Measurements from ENCODE around the gene COL4A2.
"Not testable (repeated sequence)": the region's sequence is repeated elsewhere in the genome, so short reads cannot be mapped to it uniquely, and the experiment has no call there.

COL4A2 gene

DNA sequence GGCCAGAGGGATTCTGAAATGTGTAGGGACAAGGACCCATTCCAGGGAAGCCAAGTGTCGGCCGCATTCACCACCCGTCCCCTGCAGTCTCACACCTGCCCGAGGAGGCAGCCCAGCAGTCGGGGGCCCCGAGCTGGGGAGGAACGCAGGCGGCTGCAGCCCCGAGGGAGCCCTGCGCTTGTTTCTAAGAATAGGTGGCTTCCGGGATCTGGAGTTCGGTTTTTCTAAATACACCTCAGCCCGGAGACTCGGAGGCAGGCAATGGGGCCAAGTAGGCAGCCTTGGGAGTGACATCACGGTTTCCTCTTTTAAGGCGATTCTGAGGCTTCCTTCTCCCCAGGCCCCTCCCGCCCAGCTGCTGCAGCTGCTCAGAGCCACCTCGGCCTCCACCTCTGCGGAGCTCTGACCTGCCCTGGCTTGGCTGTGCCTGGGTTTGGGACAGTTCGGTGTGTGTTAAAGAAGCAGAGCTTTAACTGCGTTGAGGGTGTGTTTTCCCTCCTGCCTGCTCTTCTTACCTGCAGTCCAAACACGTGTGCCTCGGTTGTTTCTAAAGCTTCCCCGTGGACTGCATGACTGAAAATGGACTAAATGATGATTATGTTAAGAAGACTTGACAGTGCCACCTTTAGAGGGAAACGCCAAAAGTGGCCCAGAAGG is 80.5 kb downstream of the COL4A2 start:
- DNase-seq, result no peak

DNA sequence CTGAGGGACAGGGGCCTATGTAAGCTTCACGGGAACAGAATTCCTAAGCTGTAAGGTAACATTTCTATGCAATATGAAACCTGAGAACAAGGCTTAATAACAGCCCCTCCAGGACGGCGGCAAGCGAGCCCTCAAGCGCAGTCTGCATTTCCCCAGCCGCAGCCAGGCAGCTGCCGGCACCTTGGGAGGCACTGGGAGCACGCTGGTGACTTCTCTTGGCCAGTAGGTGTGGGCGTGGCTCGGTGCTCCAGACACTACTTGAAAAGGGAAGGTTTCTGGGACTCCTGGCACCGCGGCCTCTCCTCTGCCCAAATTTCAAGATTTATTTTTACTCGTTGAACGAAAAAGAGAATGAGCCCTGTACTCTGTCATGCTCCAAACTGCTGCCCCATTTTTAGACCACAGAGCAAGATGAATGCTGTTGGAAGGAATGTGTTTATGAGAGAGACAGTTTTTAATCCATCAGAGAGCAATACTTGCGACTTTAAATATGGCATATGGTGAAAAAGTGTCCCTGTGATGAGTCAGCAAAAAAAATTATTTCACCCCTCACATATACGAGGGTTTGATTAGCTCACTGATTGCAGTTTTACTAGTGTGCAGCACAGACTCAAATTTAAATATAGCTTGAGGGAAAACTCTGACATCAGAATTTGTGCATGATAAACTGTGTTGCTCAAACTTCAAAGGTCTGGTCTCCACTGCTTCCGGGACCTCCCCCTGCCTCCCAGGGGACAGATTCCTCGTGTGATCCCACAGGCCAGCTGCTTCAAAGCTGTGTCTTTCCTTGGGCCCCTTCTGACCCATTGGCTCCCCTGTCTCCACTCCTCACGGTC is 81.2 kb downstream of the COL4A2 start:
- DNase-seq, result no peak

DNA sequence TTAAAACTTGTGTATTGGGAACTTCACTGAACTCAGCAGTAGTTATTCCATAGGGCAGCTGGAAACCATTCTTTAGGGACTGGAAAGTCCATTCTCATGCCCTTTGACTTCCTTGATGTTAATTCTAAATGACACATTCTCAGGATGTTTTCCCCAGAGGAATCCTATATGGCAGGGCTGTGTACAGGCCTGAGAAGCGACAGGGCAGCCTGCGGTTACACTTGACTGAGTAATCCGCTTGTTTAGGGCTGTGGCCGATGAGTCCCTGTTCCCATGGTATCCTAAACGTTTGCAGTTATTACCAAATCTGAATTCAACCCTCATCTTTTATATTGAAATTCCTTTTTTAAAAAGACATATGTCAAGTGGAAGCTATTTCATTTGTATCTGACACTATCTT is 83.5 kb downstream of the COL4A2 start:
- no peak for DNase-seq

DNA sequence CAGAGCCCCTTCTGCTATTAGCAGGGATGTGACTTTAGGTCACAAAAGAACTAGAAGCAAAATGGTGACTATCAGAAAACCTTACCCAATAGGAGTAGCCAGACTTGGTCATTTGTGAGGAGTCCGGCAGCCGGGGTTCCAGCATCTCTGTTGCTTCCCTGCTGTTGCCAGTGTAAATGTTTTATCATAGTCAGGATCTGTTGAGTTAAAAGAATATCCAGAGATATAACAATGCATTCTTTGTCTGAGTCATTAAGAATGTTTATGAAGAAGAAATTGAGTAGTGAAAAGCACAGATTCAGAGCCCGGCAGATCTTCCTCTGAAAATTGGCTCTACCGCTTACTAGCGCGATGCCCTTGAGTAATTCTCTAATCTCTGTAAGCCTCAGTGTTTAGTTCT is 84.2 kb downstream of the COL4A2 start:
- no peak for DNase-seq

DNA sequence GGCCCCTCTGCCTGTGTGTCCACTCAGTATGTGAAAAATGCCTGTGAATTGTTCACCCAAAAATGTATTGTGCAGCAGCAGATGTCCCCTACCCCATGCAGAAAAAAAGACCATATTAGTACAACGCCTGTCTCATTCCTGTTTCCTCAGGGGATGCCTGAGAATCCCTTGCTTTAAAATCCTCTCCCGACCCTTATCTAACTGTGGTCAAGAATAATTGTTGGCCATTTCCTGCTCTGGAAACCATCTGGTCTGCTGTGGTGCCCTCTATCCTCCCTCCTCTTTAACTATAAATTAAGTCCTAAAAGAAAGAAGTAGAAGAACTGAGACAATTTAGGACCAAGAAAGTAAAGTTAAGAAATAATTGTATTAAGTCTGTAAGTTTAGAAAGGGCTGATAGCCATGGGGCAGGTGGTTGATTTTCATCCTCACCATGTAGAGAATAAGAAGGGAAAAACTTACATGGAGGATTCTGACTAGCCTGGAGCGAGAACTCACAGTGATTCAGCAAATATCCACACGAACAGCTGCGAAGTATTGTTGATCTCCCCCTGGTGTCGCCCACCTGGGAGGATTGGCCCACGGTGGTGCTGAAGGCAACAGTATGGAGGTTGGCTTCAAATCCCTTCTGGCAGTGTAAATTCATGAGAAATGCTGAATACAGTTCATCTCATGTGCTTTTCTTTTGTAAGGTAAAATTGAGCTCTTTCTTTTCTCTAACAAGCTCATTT is 85.6 kb downstream of the COL4A2 start:
- no peak for DNase-seq

DNA sequence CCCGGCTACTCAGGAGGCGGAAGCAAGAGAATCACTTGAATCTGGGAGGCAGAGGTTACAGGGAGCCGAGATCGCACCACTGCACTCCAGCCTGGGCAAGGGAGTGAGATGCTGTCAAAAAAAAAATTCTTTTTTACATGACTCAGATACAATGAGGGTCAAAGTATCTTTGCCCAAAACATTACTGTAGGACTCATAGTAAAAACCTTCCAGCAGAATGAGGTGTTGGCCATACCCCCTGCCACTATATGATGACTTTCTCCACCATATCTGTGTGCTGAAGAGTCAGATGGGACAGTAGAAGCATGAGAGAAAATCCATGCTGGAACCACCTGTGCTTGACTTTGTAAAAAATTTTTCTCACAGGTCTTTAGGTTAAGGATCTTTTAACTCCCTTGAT is 86.7 kb downstream of the COL4A2 start:
- no peak for DNase-seq

DNA sequence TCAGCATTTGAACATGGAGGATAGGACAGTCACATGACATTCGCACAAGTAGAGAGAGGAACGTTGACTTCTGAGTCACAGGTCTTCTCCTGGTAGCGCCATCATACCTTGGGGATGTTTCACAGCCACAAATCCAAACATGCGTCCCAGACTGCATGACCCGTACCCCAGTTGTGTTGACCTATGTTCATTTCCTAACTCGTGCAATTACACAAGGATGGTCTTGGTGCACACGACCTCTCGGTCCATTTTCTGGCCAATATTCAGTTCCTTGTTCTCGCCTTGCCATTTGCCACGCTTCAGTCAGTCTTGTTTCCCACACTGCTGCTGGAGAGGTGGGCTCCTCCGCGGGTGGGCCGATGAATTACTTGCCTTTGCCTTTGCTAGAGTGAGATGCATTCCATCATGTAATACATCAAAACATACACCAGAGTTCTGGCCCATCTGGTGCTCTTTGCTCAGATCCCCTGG is 87.3 kb downstream of the COL4A2 start:
- DNase-seq, result no peak

DNA sequence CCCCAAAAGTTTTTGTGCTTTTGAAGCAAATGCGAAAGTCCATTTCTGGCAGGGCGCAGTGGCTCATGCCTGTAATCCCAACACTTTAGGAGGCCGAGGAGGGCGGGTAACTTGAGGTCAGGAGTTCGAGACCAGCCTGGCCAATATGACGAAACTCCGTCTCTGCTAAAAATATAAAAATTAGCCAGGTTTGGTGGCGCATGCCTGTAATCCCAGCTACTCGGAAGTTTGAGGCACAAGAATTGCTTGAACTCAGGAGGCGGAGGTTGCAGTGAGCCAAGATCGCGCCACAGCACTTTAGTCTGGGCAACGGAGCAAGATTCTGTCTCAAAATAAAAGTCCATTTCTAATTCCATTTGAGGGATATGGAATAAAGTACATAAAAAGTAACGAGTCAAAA is 88.5 kb downstream of the COL4A2 start:
- not testable (repeated sequence) for DNase-seq

DNA sequence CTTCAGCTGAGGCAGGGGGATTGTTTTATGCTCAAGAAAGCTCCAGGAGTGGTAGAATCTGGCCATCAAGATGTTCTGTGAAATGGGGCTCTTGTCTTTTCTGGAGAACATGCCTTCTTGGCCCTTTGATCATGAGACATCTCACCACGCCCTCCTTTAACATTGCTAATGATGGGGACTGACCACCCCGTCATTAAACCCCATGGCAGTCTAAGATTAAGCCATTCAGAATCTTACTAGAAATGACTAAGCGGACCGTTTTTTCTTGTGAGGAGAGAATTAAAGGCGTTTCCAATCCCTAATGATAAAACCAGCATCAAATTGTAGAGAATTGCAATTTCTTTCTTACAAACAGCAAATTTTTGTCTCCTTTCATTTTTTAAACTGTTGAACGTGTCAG is 89.4 kb downstream of the COL4A2 start:
- DNase-seq, result no peak

DNA sequence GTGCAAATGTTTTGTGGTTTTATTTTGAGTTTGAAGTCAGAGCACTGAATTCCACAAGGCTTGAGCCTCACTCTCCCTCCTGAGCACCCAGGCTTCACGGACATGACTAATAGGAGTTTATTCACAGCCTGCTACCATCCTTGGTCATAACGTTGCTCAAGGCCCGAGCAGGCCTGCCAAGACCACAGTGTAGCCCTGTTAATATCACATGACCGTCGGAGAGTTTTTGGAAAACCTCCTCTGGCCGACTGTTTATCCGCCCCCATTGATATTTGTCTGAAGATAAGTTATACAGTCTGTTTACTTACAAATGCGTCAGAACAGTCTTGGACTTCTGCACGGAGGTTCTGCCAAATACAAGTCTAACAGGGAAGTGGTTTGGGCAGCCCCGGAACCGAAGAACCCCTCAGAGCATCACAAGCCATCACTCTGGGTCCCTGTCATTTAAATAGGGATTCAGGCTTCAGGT is 89.9 kb downstream of the COL4A2 start:
- peak; percentile 93 for DNase-seq

DNA sequence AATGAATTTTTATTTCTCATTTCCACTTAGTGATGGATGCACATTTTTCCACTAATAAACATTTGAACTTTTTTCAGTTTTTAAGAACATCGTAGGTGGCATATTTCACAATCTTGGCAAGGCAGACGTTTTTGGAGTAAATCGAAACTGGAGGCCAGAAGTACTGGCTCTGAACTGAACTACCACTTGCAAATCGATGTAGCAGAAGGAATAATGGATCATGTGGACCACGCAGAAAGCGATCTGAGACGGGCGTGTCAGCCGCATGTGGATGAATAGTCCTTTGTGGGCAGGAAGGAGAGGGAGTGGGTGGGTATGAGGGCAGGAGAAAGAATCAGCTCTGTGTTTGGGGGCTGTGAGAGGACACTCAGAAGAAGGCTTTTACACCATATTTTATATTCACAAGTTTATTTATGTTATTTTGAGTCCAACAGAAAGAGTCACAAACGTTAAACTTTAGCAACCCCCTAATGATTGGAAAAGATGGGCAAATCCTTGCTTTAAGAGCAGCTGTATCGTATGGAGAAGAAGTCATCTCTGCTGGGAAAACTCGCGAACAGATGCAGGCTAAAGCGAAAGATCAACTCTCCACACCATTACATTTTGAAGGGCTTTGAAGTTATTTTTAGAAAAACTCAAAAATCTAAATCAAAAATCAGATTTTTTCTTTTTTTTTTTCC is 90.5 kb downstream of the COL4A2 start:
- no peak for DNase-seq

DNA sequence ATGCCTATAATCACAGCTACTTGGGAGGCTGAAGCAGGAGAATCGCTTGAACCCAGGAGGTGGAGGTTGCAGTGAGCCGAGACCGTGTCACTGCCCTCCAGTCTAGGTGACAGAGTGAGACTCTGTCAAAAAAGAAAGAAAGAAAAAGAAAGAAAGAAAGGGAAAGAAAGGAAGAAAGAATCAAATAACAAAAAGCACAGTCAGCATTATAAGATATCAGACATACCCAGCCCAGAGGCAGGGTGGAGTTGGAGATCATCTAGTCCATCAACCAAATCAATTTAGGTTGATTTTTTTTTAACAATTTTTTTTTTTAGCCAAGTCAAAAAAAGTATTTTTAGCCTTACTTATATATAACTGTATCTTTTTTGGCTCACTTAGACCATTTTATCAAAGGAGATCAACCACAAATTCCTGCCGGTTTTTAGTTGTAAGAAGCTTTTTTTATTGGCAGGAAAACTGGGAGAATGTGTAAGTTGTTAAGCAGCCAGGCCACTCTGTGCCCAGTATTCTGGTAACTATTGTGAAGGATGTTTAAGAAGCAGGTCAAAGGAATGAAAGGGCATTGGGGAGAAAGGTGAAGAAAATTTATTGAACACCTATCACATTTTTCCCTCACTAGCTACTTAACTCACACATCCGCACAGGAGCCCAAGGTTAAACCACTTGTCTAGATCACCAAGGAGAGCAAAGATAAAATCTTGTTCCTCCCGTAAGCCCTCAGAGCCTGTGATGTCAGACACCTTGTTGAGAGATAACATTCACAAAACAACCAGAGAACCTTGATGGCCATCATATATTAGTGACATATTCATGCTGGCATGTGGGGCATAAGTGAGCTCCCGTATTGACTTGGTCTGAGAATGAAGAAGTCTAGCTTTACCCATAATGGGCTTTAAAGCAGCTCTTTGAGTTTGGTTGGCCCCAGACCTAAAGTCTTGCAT is 91.8 kb downstream of the COL4A2 start:
- DNase-seq, result no peak

DNA sequence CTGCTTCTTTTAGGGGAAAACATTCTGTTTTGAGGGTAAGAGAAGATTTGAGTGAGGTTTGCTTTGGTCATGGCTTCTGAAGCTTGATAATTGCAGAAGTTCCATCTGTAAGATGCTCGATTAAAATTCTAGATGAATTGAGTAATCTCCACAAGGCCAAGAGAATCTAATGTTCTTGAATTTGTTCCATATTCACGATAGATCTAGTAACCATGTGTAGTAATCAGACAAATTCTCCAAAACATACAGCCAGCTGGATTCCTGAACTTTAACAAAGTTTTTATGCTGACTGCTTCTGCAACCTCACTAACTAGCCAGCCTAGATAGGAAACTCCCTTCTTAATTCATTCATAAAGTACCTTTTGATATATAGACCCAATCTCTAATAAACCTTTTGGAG is 92.7 kb downstream of the COL4A2 start:
- DNase-seq, result no peak

DNA sequence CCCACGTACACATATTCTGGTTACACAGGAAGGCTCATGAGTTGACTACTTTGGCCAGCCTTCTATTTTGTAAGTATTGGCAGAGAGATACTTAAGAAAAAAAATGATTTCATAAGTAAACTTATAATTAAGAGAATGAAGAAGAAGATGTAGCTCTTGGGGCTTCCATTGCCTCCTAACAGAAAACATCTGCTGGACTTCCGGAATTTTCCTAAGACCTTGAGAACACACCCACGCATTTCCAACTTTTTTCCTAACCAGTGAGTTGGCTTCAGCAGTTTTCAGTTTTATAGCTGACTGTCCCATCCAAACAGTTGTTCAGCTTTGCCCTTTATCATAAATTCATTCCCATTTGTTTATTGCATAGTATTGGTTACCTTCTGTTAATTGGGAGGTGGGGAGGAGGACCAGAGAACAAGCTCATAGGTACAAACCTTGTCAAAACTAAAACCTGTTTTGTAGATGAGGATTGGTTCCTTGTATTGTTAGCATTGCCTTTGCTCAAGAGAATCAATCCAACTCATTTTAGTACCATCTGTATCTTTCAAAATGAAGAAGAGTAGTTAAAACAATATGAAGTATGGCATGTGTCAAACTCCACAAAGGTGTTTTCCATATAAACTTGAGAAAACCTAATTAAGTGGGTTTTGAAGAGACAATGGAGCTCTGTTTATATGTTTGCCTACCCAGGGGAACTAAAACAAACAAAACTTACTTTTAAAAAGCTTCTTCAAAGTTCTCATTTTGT is 93.9 kb downstream of the COL4A2 start:
- no peak for DNase-seq

DNA sequence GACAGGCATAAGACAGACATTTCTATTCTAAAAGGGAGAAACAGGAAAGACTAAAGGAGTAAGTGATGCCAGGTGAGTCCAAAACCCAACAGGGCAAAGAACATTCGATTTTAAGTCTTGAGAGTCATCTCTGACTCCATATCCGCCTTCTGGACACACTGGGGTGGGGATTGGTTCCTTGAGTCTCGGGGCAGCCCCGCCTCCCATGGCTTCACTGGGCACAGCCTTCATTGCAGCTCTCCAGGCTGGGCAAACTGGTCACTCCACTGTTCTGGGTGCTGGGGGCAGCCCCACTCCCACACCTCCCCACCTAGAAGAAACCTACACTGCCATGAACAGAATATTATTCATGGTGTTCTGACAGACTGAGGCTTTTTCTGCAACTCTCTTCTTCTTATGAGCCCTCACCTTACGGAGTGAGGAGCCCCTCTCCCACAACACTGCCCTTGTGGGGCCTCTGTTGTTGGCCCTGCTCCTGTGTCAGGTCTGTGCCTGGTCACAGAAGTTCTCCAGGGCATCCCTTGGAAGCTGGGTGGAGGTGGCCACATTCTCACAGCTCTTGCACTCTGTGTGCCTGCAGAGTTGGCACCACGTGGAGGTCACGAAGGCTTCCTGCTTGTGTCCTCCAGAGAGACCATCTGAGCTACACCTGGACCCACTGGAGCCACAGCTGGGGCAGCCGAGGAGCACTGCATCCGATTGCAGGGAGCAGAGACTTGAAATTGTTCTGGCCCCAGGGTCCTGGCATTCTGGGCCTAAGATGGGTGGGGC is 95.4 kb downstream of the COL4A2 start:
- no peak for DNase-seq

DNA sequence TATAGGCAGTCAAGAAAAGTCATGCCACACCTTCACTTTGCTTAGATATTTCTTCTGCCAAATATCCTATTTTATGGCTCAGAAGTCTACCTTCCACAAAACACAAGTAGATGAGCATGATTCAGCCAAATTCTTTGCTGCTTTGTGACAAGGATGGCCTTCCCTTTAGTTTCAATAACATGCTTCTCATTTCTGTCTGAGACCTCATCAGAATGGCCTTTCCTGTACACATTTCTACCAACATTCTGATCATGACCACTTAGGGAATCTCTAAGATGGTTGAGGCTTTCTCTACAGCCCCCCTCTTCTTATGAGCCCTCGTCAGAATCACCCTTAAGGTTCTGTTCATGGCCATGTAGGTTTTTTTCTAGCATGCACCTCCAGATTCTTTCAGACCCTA is 96.2 kb downstream of the COL4A2 start:
- no peak for DNase-seq

DNA sequence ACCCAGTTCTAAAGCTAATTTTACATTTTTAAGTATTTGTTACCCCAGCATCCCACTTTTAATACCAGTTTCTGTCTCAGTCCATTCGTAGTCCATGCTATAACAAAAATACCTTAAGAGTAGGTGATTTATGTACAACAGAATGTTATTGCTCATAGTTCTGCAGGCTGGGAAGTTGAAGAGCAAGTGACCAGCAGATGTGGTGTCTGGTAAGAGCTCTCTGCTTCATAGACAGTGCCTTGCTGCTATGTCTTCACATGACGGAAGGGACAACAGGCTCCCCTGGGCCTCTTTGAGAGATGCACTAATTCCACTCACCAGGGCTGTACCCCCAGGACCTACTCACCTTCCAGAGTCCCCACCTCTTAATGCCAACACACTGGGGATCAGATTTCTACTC is 96.6 kb downstream of the COL4A2 start:
- DNase-seq, result no peak

DNA sequence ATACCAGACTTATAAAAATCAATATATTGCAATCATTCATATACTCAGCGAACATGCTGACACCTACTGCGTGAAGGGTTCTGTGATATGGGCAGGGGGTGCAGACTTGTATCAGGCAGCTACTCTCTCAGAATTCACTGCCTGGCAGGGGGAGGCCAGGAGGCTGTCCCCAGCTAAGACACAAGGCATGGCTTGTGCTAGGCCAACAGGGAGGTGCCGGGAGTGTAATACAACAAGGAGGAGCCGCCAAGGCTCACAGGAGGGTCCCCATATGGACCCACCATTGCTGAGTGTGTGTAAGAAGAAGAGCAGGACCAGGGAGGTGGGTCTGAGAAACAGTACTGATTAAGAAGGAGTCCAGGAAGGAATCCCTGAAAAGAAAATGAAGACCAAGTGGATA is 97.2 kb downstream of the COL4A2 start:
- DNase-seq, result no peak

DNA sequence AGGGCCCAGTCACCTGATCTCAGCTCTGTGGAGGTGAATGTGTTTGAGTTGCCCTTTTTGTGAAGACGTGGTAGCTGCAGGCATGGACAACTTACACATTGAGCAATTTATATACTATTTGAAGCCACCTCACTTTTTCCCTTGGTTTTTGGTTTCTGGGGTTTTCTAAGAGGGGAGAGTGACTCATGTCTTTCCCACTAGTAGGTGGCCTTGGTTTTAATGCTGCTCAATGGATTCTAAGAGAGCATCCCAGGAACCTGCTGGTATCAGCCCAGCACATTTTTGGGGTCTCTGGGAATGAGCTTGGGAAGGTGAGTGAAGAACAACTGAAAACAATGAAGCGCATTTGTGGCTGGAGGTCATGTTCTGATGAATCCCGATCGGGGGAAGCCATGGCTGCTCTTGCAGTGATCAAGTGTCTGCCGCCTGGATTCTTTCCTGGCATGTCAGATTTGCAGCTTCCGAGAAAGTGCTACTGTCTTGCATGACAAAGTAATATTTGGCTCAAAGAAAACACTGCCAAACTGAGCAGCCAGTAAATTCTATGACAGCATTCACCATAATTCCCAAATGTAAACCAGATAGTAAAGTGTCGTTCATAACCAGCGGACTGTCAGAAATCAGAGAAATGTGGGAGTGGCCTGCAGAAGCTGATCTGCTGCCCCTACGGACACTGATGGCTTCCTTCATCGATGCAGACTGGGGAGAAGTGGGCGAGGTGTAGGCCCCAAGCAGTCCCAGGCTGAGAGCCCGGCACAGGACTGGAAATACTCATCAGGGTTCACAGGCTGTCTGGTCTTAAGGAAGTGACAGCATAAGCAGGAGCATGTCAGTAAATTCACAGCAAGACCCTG is 98.7 kb downstream of the COL4A2 start:
- peak; percentile 29 for DNase-seq
